Dermis blood vessel endothelial cell (primary cell): ENCODE results near the gene GABRG3. TPM values are rescaled to one million over a fixed set of nuclear protein-coding genes. Genes with fewer than 3 reads are reported as not detected.

Experiments
- DNase-seq: peaks from one replicate; pipeline ENCODE4 v3.0.0; 2010
- total RNA-seq: library from RNA; depleted of rRNA; stranded (reverse); fragments of >200 nt; gene quantifications from 2 replicates; pipeline ENCODE4 v1.2.3, GENCODE V29; 2014

Gene GABRG3
- total RNA-seq, 1 donor from 2014 or later, result not detected

DNA sequence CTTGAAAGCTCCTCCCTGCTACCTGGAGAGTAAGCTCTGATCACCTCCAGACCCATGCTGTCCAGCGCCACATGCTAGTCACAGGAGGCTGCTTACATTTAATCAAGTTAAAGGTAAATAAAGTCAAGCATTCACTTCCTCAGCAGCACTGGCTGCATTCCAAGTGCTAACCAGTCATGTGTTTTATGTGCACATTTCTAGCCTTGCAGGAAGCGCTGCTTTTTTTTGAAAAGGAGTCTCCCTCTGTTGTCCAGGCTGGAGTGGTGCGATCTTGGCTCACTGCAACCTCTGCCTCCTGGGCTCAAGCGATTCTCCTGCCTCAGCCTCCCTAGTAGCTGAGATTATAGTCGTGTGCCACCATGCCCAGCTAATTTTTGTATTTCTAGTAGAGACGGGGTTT, 279.2 kb downstream of the GABRG3 start:
- DNase-seq, result no peak

DNA sequence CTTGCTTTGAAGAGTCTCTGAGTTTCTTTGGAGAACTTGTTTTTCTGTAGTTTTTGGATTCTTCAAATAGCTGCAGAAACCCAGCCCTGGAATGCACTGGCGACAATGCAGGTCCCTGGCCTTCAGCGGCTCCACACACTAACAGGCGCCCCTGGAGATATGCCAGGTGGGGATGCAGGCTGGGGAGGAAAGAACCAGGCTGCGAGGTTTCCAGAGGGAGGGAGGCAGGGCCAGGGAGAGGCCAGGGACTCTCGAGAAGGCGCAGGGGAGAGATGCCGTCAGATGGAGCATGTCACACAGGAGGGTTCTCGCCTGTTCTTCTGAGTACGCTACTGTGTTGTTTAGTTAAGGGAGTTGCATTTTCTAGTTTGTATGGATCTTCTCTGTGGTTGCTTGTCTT, 283.1 kb downstream of the GABRG3 start:
- DNase-seq, result no peak

DNA sequence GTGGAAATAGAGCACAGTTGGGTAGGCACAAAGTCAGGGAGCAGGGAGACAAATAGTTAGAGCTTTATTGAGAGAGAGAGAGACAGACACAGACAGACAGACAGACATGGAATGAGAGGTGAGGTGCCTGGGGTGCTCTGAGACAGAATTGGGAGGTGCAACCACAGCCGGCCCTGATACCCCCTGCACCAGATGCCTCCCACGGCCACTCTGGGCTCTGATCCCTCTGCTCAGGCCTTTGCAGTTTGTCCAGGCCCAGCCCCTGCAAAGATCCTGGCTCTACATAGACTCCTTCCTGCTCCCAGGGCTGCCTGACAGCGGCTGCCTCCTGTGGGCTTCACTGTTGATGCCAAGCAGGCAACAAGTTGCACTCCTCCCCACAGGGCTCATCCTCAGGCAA, 283.8 kb downstream of the GABRG3 start:
- no peak for DNase-seq

DNA sequence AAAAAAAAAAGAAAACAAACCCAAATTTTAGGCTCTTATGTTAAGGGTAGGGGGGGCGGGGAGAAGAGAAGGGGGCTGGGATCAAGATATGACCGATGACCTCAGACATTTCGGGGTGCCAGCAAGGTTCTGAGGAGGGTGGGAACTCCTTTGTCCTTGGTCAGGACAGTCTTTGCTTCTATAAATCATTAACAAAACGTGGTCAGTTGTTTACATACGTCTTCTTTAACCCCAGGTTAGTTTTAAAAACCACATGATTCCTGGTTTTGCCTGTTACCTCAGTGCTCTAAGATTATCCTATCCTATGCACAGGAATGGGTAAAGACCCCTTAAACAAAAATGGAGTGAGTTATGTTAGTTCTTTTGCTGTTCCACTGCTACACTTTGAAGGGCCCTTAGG, 285.5 kb downstream of the GABRG3 start:
- DNase-seq, result no peak

DNA sequence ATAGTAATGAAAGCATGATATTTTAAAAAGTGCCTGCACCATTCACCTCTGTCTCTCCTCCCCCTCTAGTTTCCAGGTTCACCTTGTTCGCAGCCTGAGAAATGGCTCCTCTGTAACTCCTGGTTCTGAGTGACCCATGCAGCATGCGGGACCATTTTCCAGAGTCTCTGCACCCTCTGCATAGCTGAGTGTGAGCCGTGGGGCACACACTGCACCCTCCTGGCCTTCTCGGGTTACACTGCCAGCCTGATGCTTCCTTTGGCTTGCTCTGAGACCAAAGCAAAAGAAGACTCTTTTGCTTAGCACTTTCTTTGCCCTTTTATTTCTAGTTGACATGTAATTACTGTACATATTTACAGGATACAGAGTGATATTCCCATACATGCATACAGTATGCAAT, 287.3 kb downstream of the GABRG3 start:
- no peak for DNase-seq

DNA sequence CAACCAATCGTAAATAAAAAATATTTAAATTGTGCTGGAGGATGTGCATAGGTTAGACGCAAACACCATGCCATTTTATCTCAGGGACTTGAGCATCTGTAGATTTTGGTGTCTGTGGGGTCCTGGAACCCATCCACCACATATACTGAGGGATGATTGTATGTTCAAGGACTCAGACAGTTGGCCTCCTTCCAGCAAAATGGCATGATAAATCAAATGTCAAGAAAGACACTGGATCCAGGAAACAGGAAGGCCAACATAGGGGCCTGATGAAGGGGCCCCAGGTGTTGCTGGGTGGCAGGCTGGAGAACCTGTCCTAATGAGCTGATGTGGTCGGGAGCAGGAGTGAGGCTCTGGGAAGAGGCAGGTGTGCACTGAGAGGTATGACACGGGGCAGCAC, 289.5 kb downstream of the GABRG3 start:
- DNase-seq, result no peak

DNA sequence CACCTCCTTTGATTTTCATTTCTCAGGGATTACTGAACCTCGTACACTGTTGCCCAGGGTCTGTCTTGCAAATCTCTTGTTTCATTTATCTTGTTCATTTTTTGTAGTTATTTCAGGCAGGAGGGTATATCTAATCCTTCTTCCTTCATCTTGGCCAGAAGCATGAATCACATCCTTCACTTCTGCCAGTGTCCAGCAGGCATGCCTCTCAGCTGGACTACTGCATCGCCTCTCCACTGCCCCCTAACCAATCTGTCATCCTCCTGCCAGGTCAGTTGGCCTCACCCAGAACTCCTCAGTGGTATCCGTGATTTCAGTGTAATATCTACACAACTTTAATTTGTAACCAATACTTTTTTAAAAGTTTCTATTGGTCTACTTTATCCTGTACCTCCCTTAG, 297.9 kb downstream of the GABRG3 start:
- no peak for DNase-seq

DNA sequence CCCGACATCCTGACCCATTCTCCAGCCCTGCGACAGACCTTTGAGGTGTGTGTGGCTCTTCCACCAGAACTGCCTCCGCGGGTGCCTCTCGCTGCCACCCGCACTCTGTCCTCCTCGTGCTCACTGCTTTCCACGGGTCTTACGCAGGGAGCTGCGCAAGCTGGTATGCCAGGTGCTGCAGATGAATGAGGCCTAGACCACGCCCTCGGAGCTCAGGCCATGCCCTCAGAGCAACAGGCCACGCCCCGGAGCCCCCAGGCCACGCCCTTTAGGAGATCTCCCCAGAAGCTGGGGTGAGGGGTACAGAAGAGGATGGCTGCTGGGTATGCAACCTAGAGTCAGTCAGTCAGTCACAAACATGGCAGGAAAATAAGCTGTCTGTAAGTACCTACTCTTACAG, 300.3 kb downstream of the GABRG3 start:
- no peak for DNase-seq

DNA sequence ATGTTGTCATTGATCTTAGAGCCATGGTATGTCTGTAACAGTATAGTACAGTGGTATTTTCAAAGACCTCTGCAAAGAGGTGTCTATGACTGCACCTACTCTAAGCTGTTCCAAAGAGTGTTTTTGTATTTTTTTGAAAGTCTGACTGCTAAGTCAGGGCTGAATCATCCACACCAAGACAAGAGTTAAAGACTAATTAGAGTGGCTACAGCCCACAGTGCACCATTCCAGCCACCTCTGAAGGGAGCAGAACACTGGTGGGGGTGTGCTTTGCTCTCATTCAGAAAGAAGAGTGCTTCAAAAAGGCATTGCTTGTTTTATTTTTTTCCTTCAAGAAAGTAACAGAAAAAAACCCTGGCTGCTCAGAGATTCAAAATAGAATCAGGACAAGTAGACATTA, 301.4 kb downstream of the GABRG3 start:
- no peak for DNase-seq

DNA sequence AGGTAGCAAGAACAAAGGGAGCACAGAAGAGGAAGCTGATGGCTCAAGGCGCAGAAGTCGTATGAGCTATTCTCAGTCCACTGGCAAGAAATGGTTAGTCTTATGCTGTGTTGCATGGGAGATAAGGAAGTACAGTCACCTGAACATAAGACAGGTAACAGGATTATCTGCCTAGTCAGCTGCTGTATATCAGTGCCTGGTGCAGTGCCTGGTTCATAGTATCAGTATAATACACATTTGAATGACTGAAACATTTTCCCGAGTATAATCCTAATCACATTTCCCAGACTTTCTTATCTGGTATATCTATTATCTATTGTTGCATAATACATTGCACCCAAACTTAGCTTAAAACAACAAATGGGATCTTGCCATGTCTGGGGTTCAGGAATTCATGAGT, 302.5 kb downstream of the GABRG3 start:
- DNase-seq, result no peak

DNA sequence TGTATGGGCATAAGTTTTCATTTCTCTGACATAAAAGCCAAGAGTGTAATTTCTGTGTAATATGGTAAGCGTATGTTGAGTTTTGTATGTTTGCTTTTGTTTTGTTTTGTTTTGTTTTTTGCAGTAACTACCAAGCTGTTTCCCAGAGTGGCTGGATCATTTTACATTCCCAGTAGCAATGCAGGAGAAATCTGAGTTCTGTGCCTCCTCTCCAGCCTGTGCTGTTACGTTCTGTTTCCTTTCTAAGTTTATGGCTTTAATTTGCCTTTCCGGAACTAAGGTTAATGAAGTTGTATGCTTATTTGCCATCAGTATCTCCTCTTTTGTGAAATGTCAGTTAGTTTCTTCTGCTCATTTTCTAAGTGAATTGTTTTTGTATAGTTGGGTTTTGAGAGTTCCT, 307.8 kb downstream of the GABRG3 start:
- DNase-seq, result no peak

DNA sequence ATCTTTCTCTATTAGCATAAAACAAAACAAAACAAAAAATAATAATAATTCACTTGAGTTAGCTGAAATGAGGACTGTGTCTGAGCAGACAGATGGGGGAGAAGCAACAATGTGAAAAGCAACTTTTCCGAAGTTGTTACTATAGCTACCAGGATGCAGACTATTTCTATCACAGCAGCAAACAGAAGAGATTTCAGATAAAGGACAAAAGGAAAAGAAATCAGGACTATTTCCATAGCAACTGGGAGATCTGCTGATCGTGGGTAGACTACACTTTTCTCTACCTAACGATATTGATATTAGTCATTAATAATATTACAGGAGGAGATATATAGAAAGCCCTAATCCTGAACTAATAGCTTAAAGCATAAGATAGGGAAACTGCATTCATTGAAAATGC, 321.7 kb downstream of the GABRG3 start:
- DNase-seq, result no peak

DNA sequence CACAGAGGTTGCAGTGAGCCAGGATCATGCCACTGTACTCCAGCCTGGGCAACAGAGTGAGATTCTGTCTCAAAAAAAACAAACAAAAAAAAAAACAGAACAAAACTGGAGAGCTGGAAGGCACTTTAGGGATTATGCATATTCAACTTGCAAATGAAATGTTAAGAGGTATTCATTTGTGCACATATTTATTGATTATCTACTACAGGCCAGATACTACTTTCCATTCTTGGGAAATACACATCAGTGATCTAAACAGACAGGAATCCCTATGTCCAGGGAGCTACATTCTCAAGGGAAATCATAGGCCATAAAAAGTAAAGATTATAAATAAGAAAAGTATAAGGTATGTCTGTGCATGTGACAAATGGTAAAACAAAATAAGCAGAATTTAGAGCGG, 322.6 kb downstream of the GABRG3 start:
- DNase-seq, result no peak

DNA sequence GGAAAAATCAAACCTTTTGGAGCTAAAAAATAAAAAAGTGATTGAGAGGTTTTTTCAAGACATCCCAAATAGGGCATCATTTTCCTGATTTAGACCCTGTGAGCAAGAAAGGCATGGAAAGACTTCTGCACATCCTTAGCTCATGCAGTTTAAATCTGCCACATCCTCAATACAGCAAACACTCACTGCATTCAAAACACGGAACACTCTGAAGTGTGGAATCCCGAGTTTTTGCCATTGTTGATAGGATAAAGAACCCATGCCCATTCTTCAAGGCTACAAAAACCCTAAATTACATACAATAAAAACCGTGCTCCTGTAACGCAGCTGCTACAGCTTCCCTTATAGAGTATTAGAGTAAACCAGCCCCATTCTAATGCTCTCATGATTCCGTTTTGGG, 346.8 kb downstream of the GABRG3 start:
- DNase-seq, result no peak

DNA sequence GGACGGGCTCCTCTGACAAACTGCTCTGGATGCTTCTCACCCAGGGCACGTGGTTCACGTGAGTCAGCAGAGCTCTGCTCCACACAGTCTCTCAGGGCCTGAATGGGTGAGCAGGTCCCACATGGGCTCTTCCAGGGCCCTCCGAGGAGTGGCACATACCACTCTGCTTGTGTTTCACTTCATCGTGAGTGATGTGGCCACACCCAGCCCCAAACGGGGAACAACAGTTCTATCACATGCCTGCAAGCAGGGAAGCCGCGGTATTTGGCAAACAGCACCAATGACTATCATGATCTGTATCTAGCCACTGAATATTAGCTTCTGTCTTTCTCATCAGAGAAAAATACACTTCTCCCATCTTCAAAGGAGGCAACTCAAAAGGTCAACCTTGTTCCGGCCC, 352.8 kb downstream of the GABRG3 start:
- DNase-seq, result no peak

DNA sequence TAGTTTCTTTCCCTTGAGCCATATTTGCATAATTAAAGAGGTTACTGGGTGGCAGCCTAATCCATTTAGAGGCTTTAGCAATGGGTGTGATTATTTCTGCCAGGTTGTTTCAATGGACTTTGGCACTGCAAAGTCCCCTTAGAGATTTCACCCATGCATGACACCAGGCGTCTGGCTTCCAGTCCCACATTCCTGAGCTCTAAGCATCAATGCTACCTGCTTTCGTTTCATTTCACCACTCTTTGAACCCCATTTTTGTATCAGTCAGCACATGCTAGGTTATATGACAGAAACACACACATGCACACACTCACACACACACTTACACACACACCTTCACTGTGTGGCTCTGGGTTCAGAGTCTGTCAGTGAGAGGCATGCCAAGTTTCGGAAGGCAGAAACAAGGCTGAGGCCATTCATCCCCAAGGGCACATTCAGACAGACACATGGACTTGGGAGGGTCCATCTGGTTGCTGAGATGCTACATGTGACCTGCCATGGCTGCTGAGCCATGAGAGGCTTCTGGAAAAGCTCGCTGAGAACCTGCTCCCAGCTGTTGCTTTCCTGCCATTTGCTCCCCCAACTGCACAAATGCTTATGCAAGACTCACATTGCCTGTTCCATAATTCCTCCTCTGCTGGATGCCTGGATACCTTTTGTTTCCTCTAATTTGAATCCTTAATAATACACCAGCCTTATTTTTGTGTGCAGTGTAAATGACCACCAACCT, 354.1 kb downstream of the GABRG3 start:
- no peak for DNase-seq

DNA sequence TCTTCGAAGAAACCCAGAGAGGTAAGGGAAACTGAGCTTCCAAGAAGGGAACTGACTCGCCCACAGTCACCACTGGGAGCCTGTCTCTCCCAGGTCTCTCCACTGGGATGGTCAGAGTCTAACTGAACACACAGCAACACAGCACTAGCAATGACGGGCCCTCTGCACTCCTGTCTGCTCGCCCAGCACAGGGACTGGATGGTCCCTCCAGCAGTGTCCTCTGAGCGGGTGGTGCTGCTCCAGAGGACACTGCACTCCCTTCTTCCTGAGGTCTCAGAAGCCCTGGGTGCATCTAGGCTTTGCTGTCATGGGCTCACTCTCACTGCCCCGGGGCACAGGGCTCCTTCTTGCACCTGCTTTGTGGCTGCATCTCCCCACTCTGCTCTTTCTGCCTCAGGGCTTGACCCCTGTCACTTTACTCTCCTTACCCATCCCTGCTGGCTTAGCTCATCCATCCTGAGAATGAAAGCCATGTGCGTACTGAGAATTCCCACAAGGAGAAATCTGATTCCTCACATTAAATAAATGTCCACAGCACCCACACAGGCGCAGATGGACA, 356.6 kb downstream of the GABRG3 start:
- DNase-seq, result no peak

DNA sequence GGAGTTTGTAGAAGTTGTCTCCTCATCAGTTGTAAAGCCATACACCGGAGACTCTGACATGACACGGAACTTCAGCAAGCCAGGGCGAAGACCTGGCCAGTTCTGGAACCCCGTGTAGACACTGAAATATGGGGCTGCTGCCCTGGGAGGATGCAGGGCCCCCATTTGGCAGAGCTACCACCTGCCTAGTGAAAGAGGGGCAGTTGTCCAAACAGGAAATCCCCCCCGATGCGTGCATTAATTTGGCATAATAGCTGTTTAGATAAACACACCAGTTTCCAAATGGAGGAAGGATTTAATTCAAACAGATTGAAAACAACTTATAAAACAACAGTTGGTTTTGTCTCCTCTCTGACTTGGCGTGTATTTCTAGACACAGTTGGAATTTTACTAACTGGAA, 357.2 kb downstream of the GABRG3 start:
- DNase-seq, result no peak

DNA sequence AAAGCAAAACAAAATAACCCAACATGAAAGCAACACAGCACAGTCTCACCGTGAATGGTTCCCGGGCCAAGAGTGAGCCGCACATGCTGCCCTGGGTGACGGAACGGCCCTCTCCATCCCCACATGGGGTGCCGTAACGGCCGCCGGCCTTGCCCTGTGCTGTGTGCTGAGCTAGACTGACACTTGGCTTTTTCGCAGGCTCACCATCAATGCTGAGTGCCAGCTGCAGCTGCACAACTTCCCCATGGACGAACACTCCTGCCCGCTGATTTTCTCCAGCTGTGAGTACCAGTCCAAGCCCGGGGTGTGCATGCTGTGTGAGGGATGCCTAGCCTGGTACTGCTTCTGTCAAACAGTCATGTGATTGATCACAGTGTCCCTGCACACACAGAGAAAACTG, 357.6 kb downstream of the GABRG3 start:
- no peak for DNase-seq

DNA sequence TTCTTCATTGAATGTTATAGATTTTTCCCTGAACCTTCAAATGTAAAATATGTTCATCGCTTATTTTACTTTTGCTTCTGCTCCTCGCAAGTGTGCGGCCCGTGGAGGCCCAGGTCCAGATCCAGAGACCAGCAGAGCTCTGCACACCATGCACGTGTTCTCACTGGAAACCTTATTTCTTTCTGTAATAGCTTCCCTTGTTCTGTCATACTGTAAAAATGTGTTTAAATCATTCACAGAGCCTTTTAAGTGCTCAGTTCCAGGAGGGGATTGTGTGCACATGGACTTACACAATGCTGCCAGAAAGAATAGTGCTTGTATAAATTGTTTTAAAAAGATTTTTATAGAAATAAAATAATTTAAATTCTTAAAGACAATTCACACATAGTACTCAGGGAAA, 359.3 kb downstream of the GABRG3 start:
- DNase-seq, result no peak

DNA sequence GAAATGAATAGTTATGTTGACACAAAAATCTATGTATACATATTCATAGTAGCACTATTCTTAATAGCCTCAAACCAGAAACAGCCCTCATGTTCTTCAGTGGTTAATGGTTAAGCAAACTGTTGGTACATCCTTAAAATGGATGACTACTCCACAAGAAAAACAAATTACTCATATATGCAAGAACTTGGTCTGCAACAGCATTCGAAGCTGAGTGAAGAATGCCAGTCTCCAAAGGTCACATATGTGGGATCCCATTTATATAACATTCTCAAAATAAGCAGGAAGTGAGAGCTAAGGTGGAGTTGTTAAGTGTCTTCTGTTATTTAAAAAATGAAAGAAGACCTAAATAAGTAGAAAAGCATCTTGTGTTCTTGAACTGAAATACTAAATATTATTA, 365.7 kb downstream of the GABRG3 start:
- no peak for DNase-seq

DNA sequence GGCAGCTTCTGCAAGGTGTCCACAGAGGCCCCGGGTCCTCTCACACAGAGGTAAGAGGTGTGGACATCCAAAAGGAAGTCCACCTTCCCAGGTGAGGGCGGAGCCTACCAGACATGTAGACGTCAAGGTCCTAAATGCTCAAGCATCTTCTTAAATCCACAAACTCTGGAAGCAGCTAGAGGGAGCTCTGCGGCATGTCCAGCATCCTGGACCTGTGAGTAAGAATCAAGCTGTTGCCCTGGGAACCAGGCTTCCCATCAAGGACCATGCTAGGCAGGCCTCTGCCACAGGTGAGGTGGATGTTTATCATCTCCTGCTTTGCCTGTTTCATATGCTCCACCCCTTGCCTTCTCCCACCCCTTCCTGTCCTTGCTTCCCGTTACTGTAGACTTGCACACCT, 368.2 kb downstream of the GABRG3 start:
- DNase-seq, result no peak

DNA sequence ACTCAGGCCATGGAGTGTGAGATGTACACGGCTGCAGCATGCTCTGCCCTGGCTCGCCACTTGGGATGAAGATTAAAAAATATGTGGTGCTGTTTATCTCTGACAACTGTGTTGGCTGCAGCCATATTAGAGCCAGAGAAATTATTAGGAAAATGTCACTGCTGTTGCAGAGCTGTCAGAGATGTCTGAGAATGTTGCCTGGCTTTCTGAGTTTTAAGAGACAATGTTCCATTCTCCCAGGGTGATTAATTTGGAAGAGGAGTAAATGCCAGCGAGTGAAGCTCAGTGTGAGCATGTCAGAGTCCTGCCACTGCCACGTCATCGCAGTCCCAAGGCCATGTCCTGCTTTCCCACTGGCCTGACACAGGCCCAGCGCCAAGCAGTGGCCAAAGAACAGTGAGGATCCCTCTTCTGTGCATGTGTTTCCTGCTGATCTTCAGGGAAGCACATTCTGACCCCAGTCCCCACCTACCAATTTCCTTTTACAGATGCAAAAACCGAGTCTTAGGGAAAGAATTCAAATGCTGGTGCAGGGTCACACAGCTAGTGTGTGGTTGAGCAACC, 370.9 kb downstream of the GABRG3 start:
- DNase-seq, result no peak

DNA sequence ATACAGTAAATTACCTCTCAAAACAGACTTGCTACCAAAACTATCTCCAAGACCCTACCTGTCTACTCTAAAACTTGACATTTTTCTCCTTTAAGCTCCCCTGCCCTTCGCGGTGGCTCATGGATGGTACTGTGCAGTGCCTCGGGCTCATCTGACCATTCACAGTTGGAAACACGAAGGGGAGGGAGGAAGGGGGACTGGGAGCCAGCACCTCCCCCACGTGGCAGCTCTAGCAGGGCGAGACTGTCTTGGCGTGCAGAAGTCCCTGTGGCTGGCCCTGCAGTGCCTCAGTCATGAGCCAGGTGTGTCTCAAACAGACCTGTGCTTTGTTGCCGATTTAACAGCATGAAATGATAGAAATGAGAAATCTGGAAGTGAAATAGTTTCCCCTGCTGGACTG, 372.0 kb downstream of the GABRG3 start:
- DNase-seq, result no peak

DNA sequence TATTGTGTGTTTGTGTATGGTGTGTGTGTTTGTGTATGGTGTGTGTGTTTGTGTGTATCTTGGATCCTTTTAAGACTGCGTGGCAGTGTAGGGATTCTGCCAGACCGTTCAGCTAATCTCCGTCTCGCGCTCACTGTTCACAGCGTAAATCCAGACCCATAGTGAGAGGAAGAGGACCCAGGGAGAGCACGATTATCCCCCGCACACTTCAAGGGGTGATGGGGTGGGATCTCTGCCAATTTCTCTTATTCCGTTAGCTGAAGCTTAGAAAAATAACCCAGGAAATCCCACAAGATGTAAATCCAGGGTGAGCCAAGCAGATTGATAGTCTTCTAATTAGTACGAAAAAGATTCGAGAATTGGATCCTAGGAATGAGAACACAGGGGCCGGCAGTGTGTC, 381.2 kb downstream of the GABRG3 start:
- DNase-seq, result no peak
